ENCODE measurements around the gene CBX1.

CBX1 gene

GRCh38 chr17:48057626-48058025 lies 43.7 kb downstream of the CBX1 start:
- DNase-seq: no peak
- H3K27me3 ChIP-seq: no peaks in the 10 kb centered on the region
- no peak for TF ChIP-seq CTCF (IDR thresholded peaks at IDR 0.05)
- peaks cover 2 to 52% (median 39%) of the 10 kb centered on the region in 4 donors for H3K4me1 ChIP-seq
- no peak overlapping the region for H3K4me3 ChIP-seq
- H3K27ac ChIP-seq: no peak overlapping the region
- H3K9me3 ChIP-seq: no peaks in the 10 kb centered on the region
- intact Hi-C loops (cut with DNase I; ENCODE audit: low total_unique reads): no loop called here
- H3K36me3 ChIP-seq: peaks cover 65 to 82% (median 73%) of the 10 kb centered on the region in 3 donors

GRCh38 chr17:48056879-48057278 lies 44.4 kb downstream of the CBX1 start:
- Histone ChIP-seq H3K9me3 (no peaks in the 10 kb centered on the region), H3K4me1 (peaks cover 8 to 60% (median 47%) of the 10 kb centered on the region in 4 donors), H3K27me3 (no peaks in the 10 kb centered on the region), H3K36me3 (peaks cover 58 to 77% (median 66%) of the 10 kb centered on the region in 3 donors), H3K27ac (no peak overlapping the region), H3K4me3 (no peak overlapping the region)
- no peak for DNase-seq
- intact Hi-C loops (cut with DNase I; ENCODE audit: low total_unique reads): no loop called here
- TF ChIP-seq CTCF (IDR thresholded peaks at IDR 0.05): no peak

GRCh38 chr17:48056246-48056745 lies 45.0 kb downstream of the CBX1 start:
- Histone ChIP-seq H3K27me3 (no peaks in the 10 kb centered on the region), H3K9me3 (no peaks in the 10 kb centered on the region), H3K4me3 (no peak overlapping the region), H3K36me3 (peaks cover 54 to 77% (median 60%) of the 10 kb centered on the region in 3 donors), H3K27ac (peak overlapping the region; percentile 94 to 95), H3K4me1 (peaks cover 10 to 65% (median 52%) of the 10 kb centered on the region in 4 donors)
- no peak for DNase-seq
- intact Hi-C loops (cut with DNase I; ENCODE audit: low total_unique reads): no loop called here
- no peak for TF ChIP-seq CTCF (IDR thresholded peaks at IDR 0.05)

GRCh38 chr17:48055531-48056245 lies 45.6 kb downstream of the CBX1 start:
- Histone ChIP-seq H3K27ac (peak overlapping the region; percentile 94 to 95), H3K4me1 (peaks cover 15 to 70% (median 58%) of the 10 kb centered on the region in 4 donors), H3K9me3 (no peaks in the 10 kb centered on the region), H3K27me3 (no peaks in the 10 kb centered on the region), H3K4me3 (peak overlapping the region in 1 of 2 donors; percentile 87), H3K36me3 (peaks cover 54 to 77% (median 55%) of the 10 kb centered on the region in 3 donors)
- no peak for TF ChIP-seq CTCF (IDR thresholded peaks at IDR 0.05)
- DNase-seq: no peak
- intact Hi-C loops (cut with DNase I; ENCODE audit: low total_unique reads): no loop called here

GRCh38 chr17:48054238-48055185 lies 46.8 kb downstream of the CBX1 start:
- DNase-seq: peak; percentile 64 to 88
- peaks cover 15 to 70% (median 63%) of the 10 kb centered on the region in 4 donors for H3K4me1 ChIP-seq
- H3K36me3 ChIP-seq: peaks cover 43 to 66% (median 45%) of the 10 kb centered on the region in 3 donors
- no peak for TF ChIP-seq CTCF (IDR thresholded peaks at IDR 0.05)
- H3K4me3 ChIP-seq: peak overlapping the region; percentile 78 to 87
- H3K9me3 ChIP-seq: no peaks in the 10 kb centered on the region
- no peaks in the 10 kb centered on the region for H3K27me3 ChIP-seq
- H3K27ac ChIP-seq: peak overlapping the region; percentile 94 to 95
- intact Hi-C loops (cut with DNase I; ENCODE audit: low total_unique reads): no loop called here
